ENCODE data around the gene CEP112. TPM values are rescaled to one million over a fixed set of nuclear protein-coding genes. Genes with fewer than 3 reads are reported as not detected.

The CEP112 gene
- total RNA-seq, 1 experiment from 2014 or later = 6.1 TPM

DNA sequence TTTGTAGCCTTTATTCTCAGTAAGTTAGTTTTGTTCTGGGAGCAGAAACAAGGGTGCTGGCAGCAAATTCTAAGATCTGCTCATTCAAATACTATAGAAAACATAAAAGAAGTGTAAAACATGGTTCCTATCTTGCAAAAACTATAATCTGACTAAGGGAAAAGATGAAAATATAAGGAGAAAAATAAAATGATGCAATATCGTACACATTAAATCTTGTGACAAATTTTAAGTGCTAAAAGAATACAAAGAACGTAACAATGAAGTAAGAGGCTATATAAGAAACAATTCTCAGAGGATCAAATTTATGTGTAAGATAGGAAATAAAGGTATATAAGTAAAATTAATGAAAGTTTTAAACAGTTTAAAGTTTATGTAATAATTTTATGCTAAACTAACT is 224.6 kb downstream of the CEP112 start (continued):
- TF ChIP-seq, protein P1, sequence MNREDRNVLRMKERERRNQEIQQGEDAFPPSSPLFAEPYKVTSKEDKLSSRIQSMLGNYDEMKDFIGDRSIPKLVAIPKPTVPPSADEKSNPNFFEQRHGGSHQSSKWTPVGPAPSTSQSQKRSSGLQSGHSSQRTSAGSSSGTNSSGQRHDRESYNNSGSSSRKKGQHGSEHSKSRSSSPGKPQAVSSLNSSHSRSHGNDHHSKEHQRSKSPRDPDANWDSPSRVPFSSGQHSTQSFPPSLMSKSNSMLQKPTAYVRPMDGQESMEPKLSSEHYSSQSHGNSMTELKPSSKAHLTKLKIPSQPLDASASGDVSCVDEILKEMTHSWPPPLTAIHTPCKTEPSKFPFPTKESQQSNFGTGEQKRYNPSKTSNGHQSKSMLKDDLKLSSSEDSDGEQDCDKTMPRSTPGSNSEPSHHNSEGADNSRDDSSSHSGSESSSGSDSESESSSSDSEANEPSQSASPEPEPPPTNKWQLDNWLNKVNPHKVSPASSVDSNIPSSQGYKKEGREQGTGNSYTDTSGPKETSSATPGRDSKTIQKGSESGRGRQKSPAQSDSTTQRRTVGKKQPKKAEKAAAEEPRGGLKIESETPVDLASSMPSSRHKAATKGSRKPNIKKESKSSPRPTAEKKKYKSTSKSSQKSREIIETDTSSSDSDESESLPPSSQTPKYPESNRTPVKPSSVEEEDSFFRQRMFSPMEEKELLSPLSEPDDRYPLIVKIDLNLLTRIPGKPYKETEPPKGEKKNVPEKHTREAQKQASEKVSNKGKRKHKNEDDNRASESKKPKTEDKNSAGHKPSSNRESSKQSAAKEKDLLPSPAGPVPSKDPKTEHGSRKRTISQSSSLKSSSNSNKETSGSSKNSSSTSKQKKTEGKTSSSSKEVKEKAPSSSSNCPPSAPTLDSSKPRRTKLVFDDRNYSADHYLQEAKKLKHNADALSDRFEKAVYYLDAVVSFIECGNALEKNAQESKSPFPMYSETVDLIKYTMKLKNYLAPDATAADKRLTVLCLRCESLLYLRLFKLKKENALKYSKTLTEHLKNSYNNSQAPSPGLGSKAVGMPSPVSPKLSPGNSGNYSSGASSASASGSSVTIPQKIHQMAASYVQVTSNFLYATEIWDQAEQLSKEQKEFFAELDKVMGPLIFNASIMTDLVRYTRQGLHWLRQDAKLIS (CRISPR knock-in tag; IDR thresholded peaks at IDR 0.05; ENCODE audit: borderline replicate concordance) = no peak
- TF ChIP-seq EMX1 (CRISPR knock-in tag; IDR thresholded peaks at IDR 0.05) (no peak), ZNF232 (CRISPR knock-in tag; IDR thresholded peaks at IDR 0.05) (no peak), ZNF138 (CRISPR knock-in tag; conservative IDR thresholded peaks at IDR 0.05) (no peak), RELA (CRISPR knock-in tag; IDR thresholded peaks at IDR 0.05; ENCODE audit: borderline replicate concordance) (no peak), CBFB (CRISPR knock-in tag; IDR thresholded peaks at IDR 0.05; ENCODE audit: low read depth) (no peak)

DNA sequence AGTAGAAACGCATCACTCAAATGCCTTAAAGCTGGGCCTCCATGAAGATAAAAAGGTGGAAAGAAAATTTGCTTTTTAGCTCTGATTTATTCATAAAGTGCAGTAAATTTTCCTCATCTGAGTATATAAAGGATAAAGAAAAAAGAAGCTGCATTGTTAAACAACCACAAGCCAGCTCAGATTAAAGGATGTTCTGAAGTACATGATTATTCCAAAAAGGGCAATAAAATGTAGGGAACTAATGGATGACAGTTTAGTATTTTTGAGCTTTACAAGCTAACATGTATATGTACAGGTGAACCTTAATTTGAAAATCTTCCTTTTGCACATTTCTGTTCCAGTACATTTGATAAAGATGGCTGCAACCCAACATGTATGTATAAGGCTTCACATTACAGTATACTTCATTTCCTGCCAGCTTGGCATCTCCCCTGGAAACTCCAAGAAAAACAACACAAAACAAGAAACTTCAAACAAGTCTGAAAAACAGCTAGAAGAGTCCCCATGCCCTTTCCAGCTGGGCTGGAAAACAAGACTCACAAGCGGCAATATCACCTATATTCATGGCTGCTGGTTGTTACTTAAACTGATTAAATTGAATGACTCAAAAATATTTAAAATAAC is 225.7 kb downstream of the CEP112 start:
- Mint-ChIP-seq H3K9me3 (peaks cover 24% of the 10 kb centered on the region), H3K27ac (no peak overlapping the region), H3K4me3 (no peak overlapping the region), H3K36me3 (peaks cover 16% of the 10 kb centered on the region; the same call in 1 of the 2 replicates), H3K4me1 (no peaks in the 10 kb centered on the region), H3K27me3 (ENCODE audit: low read depth) (no peaks in the 10 kb centered on the region)
- ChIA-PET POLR2A (no interaction called here), CTCF (no interaction called here)
- DNase-seq (ENCODE audit: low spot score) = no peak
- ATAC-seq = no peak
- TF ChIP-seq, protein P2, sequence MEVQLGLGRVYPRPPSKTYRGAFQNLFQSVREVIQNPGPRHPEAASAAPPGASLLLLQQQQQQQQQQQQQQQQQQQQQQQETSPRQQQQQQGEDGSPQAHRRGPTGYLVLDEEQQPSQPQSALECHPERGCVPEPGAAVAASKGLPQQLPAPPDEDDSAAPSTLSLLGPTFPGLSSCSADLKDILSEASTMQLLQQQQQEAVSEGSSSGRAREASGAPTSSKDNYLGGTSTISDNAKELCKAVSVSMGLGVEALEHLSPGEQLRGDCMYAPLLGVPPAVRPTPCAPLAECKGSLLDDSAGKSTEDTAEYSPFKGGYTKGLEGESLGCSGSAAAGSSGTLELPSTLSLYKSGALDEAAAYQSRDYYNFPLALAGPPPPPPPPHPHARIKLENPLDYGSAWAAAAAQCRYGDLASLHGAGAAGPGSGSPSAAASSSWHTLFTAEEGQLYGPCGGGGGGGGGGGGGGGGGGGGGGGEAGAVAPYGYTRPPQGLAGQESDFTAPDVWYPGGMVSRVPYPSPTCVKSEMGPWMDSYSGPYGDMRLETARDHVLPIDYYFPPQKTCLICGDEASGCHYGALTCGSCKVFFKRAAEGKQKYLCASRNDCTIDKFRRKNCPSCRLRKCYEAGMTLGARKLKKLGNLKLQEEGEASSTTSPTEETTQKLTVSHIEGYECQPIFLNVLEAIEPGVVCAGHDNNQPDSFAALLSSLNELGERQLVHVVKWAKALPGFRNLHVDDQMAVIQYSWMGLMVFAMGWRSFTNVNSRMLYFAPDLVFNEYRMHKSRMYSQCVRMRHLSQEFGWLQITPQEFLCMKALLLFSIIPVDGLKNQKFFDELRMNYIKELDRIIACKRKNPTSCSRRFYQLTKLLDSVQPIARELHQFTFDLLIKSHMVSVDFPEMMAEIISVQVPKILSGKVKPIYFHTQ (CRISPR knock-in tag; IDR thresholded peaks at IDR 0.05) = no peak
- no peak for TF ChIP-seq RELA (CRISPR knock-in tag; IDR thresholded peaks at IDR 0.05; ENCODE audit: borderline replicate concordance)
- no peak for TF ChIP-seq NR1H2 (CRISPR knock-in tag; IDR thresholded peaks at IDR 0.05)
- TF ChIP-seq ELF4 (CRISPR knock-in tag; IDR thresholded peaks at IDR 0.05; ENCODE audit: low read depth) = no peak
- no peak for TF ChIP-seq ZNF512 (CRISPR knock-in tag; IDR thresholded peaks at IDR 0.05; ENCODE audit: borderline replicate concordance)

DNA sequence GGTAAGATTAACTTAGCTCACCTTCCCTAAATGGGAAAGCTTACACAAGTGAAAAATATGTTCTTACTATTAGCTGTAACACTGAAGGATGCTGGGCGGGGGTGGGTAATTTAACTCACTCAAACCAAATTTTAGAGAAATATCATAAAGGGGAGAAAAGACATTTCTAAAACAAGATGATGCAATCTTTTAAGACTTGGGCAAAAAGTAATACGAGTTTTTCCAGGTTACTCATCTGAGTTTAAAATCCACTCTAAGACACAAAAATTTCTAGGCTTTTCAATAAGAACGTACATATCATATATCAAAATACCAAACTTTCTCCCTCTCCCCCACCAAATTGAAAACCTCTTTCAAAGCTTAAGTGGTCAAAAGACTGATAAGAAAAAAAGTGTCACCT is 228.8 kb downstream of the CEP112 start:
- no peak overlapping the region for H3K27ac Mint-ChIP-seq
- TF ChIP-seq FOXJ3 (CRISPR knock-in tag; IDR thresholded peaks at IDR 0.05; ENCODE audit: borderline replicate concordance) (no peak), MXD4 (CRISPR knock-in tag; IDR thresholded peaks at IDR 0.05; ENCODE audit: borderline replicate concordance) (no peak), GTF2I (CRISPR knock-in tag; conservative IDR thresholded peaks at IDR 0.05) (no peak), RORB (CRISPR knock-in tag; IDR thresholded peaks at IDR 0.05) (no peak)
- TF ChIP-seq, protein P3, sequence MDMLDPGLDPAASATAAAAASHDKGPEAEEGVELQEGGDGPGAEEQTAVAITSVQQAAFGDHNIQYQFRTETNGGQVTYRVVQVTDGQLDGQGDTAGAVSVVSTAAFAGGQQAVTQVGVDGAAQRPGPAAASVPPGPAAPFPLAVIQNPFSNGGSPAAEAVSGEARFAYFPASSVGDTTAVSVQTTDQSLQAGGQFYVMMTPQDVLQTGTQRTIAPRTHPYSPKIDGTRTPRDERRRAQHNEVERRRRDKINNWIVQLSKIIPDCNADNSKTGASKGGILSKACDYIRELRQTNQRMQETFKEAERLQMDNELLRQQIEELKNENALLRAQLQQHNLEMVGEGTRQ (CRISPR knock-in tag; IDR thresholded peaks at IDR 0.05) = no peak
- H3K9me3 Mint-ChIP-seq = peaks cover 19% of the 10 kb centered on the region
- no peak overlapping the region for H3K4me3 Mint-ChIP-seq
- no peaks in the 10 kb centered on the region for H3K4me1 Mint-ChIP-seq
- POLR2A ChIA-PET = no interaction called here
- CTCF ChIA-PET = no interaction called here
- DNase-seq (ENCODE audit: low spot score) (no peak), ATAC-seq (no peak)
- no peaks in the 10 kb centered on the region for H3K27me3 Mint-ChIP-seq (ENCODE audit: low read depth)
- H3K36me3 Mint-ChIP-seq = peaks cover 10% of the 10 kb centered on the region; the same call in 1 of the 2 replicates

Data from WTC11 (cell line).